Measurements from ENCODE around the gene SLC25A21.

GRCh38 chr14:36818794-36819384 lies 353.5 kb downstream of the SLC25A21 start:
- TF ChIP-seq CTCF (IDR thresholded peaks at IDR 0.05; ENCODE audit: insufficient read depth, low read length, poor library complexity, severe bottlenecking) (no peak), EZH2phosphoT487 (conservative IDR thresholded peaks at IDR 0.05; ENCODE audit: low read length) (no peak)

All from SU-DHL-6 (cell line).